GM18858 (cell line): ENCODE data around the gene RNF11.

Experiments
- ATAC-seq: cut with Tn5 transposase; IDR thresholded peaks from one replicate; pipeline ENCODE4 v1.9.1; 2021; ENCODE audit not compliant: unreplicated experiment

Gene RNF11

GRCh38 chr1:51311826-51312225, 75.8 kb downstream of the RNF11 start:
- ATAC-seq, result no peak

- ATAC-seq, result no peak
These were observed 76.6 kb downstream of the RNF11 start for GRCh38 chr1:51312718-51313117.

GRCh38 chr1:51313268-51313852, 77.3 kb downstream of the RNF11 start:
- no peak for ATAC-seq

- ATAC-seq, result no peak
These were observed 78.1 kb downstream of the RNF11 start for GRCh38 chr1:51313961-51314777.

- ATAC-seq, result no peak
These were observed 78.9 kb downstream of the RNF11 start for GRCh38 chr1:51314974-51315373.

- ATAC-seq, result no peak
These were observed 80.2 kb downstream of the RNF11 start for GRCh38 chr1:51316113-51316845.

- no peak for ATAC-seq
These were observed 80.7 kb downstream of the RNF11 start for GRCh38 chr1:51316846-51317120.

- ATAC-seq, result no peak
These were observed 81.7 kb downstream of the RNF11 start for GRCh38 chr1:51317798-51318197.

GRCh38 chr1:51320967-51321923, 85.2 kb downstream of the RNF11 start:
- no peak for ATAC-seq

- ATAC-seq, result no peak
These were observed 85.8 kb downstream of the RNF11 start for GRCh38 chr1:51321924-51322280.

- no peak for ATAC-seq
These were observed 86.5 kb downstream of the RNF11 start for GRCh38 chr1:51322417-51323101.
